Tibial nerve (tissue), 3 donors: Measurements from ENCODE around the gene METTL13.

ENCODE experiments used
- POLR2A ChIP-seq, 2 donors: fragments of 450-650 bp; IDR thresholded peaks; one replicate each; pipeline ENCODE4 v1.6.1; 2017; ENCODE audit warnings: antibody characterized with exemption in 2 of 2, mild to moderate bottlenecking in 2 of 2, moderate library complexity in 2 of 2
- TF ChIP-seq, protein P1 (sequence below), 5 experiments: fragments of 200-600 bp in 3 of 5; fragments of 450-650 bp in 2 of 5; sonication (generic) in 3 of 5; IDR thresholded peaks; one replicate each; pipeline ENCODE4 v1.5.1; 2016 to 2019; ENCODE audit warnings: antibody characterized with exemption in 5 of 5, mild to moderate bottlenecking in 3 of 5, moderate library complexity in 2 of 5

GRCh38 chr1:171783816-171784530, 2.5 kb downstream of the METTL13 start:
- TF ChIP-seq, protein P1, sequence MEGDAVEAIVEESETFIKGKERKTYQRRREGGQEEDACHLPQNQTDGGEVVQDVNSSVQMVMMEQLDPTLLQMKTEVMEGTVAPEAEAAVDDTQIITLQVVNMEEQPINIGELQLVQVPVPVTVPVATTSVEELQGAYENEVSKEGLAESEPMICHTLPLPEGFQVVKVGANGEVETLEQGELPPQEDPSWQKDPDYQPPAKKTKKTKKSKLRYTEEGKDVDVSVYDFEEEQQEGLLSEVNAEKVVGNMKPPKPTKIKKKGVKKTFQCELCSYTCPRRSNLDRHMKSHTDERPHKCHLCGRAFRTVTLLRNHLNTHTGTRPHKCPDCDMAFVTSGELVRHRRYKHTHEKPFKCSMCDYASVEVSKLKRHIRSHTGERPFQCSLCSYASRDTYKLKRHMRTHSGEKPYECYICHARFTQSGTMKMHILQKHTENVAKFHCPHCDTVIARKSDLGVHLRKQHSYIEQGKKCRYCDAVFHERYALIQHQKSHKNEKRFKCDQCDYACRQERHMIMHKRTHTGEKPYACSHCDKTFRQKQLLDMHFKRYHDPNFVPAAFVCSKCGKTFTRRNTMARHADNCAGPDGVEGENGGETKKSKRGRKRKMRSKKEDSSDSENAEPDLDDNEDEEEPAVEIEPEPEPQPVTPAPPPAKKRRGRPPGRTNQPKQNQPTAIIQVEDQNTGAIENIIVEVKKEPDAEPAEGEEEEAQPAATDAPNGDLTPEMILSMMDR (IDR thresholded peaks at IDR 0.05), result no peak
- TF ChIP-seq POLR2A (IDR thresholded peaks at IDR 0.05), result no peak
